Measurements from ENCODE around the gene THAP4.

- TF ChIP-seq EZH2 (IDR thresholded peaks at IDR 0.05; ENCODE audit: borderline replicate concordance, low read depth, low read length, severe bottlenecking) (no peak), CTCF (IDR thresholded peaks at IDR 0.05; ENCODE audit: borderline replicate concordance, extremely low read depth, low read length, poor library complexity, severe bottlenecking) (no peak)
Observed at GRCh38 chr2:241563031-241563507, 73.9 kb downstream of the THAP4 start.

Measured in DND-41 (cell line).